ENCODE data around the gene SOX6.

GRCh38 chr11:15981292-15981691 is 375.1 kb downstream of the SOX6 start:
- TF ChIP-seq CTCF (IDR thresholded peaks at IDR 0.05) (no peak), ZFX (IDR thresholded peaks at IDR 0.05; ENCODE audit: borderline replicate concordance) (no peak)

Measured in 22Rv1 (cell line).